Measurements from ENCODE around the gene ARNT2. TPM values are rescaled to one million over a fixed set of nuclear protein-coding genes. Genes with fewer than 3 reads are reported as not detected.

ARNT2 gene
- total and polyA plus RNA-seq, 2 experiments from 2014 or later = 4.6 to 11.6 TPM

- Mint-ChIP-seq H3K4me1 (peaks cover 28% of the 10 kb centered on the region), H3K9me3 (no peaks in the 10 kb centered on the region), H3K27me3 (ENCODE audit: insufficient read depth, low read depth, poor library complexity) (peaks cover 7% of the 10 kb centered on the region), H3K36me3 (ENCODE audit: low read depth) (peaks cover 3% of the 10 kb centered on the region; the same call in 1 of the 3 replicates), H3K27ac (no peak overlapping the region), H3K4me3 (no peak overlapping the region)
- no peak overlapping the region for H3K4me2 ChIP-seq
- H3K36me3 ChIP-seq (ENCODE audit: insufficient read depth) = no peaks in the 10 kb centered on the region
- no peaks in the 10 kb centered on the region for H3F3A ChIP-seq (replicated peaks; ENCODE audit: low read depth)
- TF ChIP-seq ETS1 (IDR thresholded peaks at IDR 0.05) (no peak), ZNF331 (CRISPR knock-in tag; IDR thresholded peaks at IDR 0.05; ENCODE audit: low read depth) (no peak), EZH2 (IDR thresholded peaks at IDR 0.05; ENCODE audit: low read depth, unreplicated experiment) (no peak), CTCF (conservative IDR thresholded peaks at IDR 0.05; ENCODE audit: low read depth in 2 of 2) (no peak), REST (IDR thresholded peaks at IDR 0.05; ENCODE audit: unreplicated experiment) (no peak), POLR2AphosphoS5 (IDR thresholded peaks at IDR 0.05; ENCODE audit: low read depth) (no peak), STAT1 (IDR thresholded peaks at IDR 0.05; ENCODE audit: unreplicated experiment) (no peak), CREB1 (CRISPR knock-in tag; IDR thresholded peaks at IDR 0.05; ENCODE audit: low read depth) (no peak), EZH2phosphoT487 (IDR thresholded peaks at IDR 0.05; ENCODE audit: unreplicated experiment) (no peak), NANOG (IDR thresholded peaks at IDR 0.05; ENCODE audit: borderline replicate concordance) (no peak), ZNF114 (CRISPR knock-in tag; IDR thresholded peaks at IDR 0.05) (no peak), ZNF462 (CRISPR knock-in tag; IDR thresholded peaks at IDR 0.05) (no peak), JUNB (IDR thresholded peaks at IDR 0.05; ENCODE audit: unreplicated experiment) (no peak)
- no peaks in the 10 kb centered on the region for H4K20me1 ChIP-seq (replicated peaks; ENCODE audit: insufficient read depth)
- H3K27ac ChIP-seq (ENCODE audit: low read depth) = no peak overlapping the region
- no peak overlapping the region for H2AFZ ChIP-seq
- no peak for DNase-seq (ENCODE audit: low spot score)
- no peak for ATAC-seq
- H3K79me2 ChIP-seq (replicated peaks; ENCODE audit: insufficient read depth) = no peaks in the 10 kb centered on the region
- H3K4me3 ChIP-seq = no peak overlapping the region
- H3K27me3 ChIP-seq (ENCODE audit: insufficient read depth) = peaks cover 19% of the 10 kb centered on the region
- peaks cover 26% of the 10 kb centered on the region for H3K4me1 ChIP-seq (ENCODE audit: insufficient read depth)
- H3K9me2 ChIP-seq (ENCODE audit: insufficient read depth) = no peaks in the 10 kb centered on the region
Observed at GRCh38 chr15:80399508-80399907, 4.7 kb upstream of the ARNT2 start.
